HG03095 (cell line): Measurements from ENCODE around the gene SLC23A3.

Source experiments
- ATAC-seq: cut with Tn5 transposase; IDR thresholded peaks from one replicate; pipeline ENCODE4 v1.9.1; 2021; ENCODE audit warnings: moderate library complexity; ENCODE audit not compliant: unreplicated experiment

Gene SLC23A3, protein sequence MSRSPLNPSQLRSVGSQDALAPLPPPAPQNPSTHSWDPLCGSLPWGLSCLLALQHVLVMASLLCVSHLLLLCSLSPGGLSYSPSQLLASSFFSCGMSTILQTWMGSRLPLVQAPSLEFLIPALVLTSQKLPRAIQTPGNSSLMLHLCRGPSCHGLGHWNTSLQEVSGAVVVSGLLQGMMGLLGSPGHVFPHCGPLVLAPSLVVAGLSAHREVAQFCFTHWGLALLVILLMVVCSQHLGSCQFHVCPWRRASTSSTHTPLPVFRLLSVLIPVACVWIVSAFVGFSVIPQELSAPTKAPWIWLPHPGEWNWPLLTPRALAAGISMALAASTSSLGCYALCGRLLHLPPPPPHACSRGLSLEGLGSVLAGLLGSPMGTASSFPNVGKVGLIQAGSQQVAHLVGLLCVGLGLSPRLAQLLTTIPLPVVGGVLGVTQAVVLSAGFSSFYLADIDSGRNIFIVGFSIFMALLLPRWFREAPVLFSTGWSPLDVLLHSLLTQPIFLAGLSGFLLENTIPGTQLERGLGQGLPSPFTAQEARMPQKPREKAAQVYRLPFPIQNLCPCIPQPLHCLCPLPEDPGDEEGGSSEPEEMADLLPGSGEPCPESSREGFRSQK

DNA sequence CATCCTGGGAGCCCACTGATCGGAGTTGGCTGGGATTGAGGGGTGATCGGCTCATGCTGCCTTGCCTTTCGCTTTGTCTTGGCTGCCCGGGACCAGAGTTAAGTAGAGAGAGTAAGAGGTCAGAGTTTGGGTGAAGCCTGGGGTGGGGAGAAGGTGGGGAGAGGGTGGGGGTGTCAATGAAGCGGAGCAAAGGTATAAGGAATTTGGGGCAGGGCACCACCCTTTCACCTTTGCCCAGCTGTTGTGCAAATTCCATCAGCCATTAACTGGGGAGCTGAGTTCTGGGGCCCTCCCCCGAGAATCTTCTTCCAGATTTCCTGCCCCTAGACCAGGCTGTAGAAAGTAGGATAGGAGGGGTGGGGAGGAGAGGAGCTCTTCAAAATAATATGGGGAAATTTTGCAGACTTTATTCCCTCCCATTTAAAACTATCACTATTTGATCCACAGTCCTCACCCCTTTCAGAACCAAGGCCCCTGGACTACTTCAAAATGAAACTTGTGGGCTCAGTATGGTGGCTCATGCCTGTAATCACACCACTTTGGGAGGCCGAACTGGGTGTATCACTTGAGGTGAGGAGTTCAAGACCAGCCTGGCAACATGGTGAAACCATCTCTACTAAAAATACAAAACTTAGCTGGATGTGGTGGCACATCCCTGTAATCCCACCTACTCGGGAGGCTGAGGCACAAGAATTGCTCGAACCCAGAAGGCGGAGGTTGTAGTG is at the start of gene SLC23A3:
Gene SLC23A3 (minus strand): TSS at position 100 of the 725 bp plus-strand sequence. CDS start 45 bp downstream, at position 55.
- ATAC-seq, result no peak

DNA sequence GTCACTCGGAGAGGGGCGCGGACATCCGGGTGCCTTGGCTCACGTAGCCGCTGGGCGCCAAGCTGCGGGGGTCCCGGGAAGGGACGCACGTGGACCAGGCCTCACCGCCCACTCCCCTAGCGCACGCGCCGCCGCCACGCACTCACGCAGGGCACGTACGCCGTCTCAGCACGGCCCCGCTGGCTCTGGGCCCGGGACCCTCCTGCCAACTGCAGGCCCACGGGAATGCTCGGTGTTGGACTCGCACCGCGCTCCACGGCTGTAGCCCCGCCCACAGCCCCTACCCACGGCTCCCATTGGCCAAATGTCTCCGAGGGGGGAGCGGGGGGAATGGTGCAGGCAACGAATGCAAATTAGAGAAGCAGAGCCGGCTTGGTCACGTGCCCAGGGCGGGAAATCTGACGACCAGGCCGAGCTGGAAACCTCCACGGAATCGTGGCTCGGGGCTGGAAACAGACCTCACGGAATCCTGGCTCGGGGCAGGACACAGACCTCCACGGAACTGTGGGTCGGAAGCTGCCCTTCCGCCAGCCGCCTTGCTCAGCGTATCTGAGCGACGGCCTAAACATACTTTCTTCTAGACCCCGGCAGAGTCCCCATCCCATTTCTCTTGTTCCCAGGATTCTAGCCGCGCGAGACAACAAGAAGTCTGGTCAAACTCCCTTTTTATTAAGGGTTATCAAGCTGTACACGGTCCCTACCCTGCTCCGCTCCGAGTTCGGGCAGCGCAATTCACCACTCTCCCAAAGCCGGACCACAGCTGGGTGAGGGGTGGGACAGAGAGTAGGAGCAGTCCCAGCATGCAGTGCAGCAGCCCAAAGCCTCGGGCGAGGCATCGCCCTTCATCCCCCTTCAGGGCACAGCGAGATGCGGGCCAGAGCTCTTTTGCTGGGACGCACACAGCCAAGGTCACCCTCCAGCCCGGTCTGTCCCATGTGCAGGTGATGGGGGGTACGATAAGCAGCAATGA is 49.2 kb upstream of the SLC23A3 start, which contains the start of gene ABCB6:
Gene ABCB6 (minus strand): TSS at position 227 of the 970 bp plus-strand sequence. CDS start 285 bp downstream, outside the sequence.
- peak; percentile 77 for ATAC-seq

DNA sequence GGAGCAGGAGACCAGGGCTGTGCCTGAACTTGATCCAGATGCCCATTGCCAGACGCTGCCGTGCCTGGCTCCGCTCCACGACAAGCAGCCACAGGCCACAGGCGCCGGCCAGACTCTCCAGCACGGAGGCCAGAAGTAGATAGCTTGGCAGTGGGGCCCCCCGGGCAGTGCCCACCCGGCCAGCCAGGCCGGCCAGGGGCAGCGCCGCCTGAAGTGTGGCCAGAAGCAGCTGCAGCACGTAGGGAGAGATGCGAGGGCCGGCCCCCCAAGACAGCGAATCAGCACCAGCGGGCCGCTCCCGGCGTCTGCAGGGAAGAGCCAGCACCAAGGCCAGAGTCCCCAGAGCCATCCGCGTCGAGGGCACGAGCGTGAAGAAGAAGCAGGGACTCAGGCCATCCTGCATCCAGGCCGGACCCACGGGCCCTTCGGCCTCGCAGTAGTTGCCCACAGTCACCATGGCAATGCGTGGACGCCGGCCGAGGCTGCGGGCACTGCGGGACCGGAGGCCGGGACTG is 48.4 kb upstream of the SLC23A3 start:
- ATAC-seq, result peak; percentile 22

- ATAC-seq, result no peak
Observed at GRCh38 chr2:219216535-219216915, 46.7 kb upstream of the SLC23A3 start.

DNA sequence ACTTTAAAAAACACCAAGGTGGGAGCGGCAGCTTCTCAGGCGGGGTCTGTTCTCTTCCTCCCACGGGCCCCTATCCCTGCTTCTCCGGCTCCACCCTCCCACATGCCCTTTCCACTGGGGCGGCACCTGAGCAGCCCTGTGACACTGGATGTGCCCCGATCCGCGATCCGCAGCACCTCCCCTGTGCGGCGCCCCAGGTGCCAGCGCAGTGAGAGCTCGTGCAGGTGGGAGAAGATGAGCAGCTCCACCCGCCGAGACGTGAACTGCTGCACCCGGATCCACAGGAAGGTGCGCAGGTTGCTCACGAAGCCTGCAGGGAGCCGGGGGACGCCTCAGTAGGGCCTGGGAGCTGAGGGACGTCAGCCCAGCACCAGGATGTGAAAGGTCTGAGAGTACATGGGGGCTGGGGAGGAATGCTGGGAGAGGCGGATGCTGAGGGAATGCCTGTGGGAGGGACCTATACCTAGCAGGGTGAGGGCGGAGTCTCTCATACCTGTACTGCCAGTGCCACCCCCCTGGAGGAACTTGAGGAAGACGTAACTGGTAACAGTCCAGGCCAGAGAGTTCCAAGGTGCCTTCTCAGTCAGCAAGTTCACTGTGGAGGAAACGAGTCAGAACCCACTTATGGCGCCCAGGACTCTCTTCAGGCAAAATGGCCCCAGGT is 46.2 kb upstream of the SLC23A3 start:
- ATAC-seq, result no peak

GRCh38 chr2:219214786-219215185 is 45.0 kb upstream of the SLC23A3 start:
- no peak for ATAC-seq

GRCh38 chr2:219214141-219214540 is 44.3 kb upstream of the SLC23A3 start:
- no peak for ATAC-seq

DNA sequence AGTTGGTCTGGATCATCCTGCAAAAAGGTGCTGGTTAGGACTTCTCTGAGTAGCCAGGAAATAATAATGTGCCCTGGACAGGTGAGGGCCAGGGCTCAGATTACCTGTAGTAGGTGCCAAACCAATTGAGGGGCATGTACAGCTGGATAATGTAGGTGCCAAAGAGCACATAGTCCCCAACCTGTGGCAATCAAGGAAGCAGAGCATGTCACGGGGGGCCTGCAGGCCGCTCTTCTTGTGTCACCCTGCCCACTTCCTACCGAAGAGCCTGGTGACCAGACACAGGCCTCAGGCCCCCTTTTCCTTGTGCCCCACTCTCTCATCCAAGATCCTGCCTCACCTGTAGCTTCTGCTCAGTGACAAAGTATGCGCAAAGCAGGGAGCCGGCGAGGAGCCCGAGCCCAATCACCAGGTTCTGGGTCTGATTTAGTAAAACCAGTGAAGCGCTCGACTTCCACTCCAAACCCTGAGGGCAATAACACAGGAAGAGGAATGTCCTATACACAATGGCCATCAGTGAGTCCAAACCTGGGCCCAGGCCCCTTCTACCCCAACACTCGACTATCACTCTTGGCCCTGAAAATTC is 43.8 kb upstream of the SLC23A3 start:
- no peak for ATAC-seq

- ATAC-seq, result no peak
Observed at GRCh38 chr2:219213026-219213415, 43.2 kb upstream of the SLC23A3 start.

DNA sequence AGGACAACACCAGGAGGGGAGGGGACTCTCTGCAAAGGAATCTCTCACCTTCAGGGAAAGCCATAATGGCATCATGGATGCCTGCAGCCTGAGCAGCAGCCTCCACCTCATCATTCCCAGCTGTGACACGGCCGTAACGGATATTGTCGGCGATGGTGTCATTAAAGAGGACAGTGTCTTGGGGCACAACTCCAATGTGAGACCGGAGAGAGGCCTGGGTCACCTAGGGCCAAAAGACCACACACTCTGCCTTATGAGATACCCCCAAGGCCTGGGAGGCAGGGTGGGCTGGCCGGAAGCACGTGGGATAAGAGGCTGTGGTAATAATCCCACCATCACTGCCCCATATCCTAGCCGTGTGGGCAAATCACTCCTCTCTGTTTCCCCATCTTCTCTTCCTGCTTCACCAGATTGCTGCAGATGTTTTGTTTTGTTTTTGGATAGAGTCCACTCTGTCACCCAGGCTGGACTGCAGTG is 41.1 kb upstream of the SLC23A3 start:
- ATAC-seq, result no peak

DNA sequence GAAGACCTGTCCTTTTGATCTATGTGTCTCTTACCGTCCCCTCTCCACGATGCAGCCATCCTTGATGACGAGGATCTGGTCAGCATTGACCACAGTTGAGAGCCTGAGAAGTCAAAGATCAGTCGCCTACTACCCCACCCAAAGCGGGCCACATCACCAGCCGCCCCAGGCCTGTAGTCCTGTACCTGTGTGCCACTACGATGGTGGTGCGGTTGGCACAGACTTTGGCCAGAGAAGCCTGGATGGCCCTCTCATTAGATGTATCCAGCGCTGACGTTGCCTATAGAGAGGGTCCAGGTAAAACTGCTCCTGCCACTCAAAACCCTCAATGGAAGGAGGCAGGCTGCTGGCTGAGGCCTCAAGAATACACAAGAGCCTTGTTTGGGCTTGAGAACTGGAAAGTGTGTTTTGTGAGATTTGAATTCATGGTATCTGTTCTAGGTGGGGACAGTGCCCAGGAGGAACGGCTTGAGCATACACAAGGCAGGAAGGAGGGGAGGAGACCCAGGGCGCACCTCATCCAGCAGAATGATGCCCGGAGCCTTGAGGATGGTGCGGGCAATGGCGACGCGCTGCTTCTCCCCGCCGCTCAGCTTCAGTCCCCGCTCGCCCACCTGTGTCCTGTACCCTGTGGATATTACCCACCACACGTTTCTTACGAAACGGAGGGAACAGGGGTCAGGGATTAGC is 40.5 kb upstream of the SLC23A3 start:
- no peak for ATAC-seq

GRCh38 chr2:219209236-219210195 is 39.7 kb upstream of the SLC23A3 start:
- no peak for ATAC-seq

- no peak for ATAC-seq
Observed at GRCh38 chr2:219207884-219208740, 38.3 kb upstream of the SLC23A3 start.

DNA sequence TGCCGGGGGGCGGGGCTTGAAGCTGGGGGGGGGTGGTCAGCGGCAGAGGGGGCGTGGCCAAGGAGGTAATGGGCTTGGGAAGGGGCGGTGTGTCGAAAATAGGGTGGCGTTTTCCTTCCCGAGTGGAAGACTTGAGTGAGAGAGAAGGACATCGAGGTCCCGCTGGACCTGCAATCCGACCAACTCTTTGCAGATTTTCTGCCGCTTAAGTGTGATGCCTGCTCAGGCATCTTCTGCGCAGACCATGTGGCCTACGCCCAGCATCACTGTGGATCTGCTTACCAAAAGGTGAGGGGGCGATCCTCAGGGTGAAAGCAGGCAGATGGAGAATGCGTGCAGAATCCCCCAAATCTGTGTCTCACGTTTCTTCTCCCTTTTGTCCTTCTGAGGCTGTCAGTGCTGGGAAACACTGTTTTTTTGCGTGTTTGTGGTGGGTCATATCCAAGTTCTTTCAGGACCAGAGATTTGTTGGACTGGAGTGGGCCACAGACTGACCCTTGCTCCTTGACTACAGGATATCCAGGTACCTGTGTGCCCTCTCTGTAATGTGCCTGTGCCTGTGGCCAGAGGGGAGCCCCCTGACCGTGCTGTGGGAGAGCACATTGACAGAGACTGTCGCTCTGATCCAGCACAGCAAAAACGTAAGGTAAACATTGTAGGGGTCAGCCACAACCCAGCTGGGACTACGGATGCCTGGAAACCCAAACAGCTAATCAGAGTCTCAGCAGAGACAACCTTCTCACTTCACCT is 37.5 kb upstream of the SLC23A3 start:
- no peak for ATAC-seq

GRCh38 chr2:219206328-219207133 is 36.7 kb upstream of the SLC23A3 start, which contains the start of gene ZFAND2B:
TSS of gene ZFAND2B (plus strand) at chr2:219206782. CDS start at chr2:219206988, 206 bp downstream.
- peak; percentile 96 for ATAC-seq
